ENCODE data around the gene APC.

Gene APC

DNA sequence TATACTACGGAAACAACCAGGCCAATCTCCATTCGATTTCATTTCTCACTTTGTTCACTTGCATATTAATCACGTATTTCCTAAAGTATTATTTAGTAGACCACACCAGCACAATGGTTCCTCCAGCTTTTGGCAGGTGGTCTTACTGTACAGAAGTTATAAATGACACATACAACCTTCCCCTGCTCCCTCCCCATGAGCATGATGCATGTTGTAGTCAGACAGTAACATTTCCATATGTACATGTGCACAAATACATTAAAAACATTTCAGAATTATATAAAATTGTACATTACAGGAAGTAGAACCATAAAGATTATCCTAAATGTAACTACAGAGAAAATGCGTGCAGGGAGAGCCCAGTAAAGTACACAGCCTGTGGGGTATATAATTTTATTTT is 140.4 kb downstream of the APC start:
- Histone ChIP-seq H3K27me3 (replicated peaks; ENCODE audit: insufficient read depth, low read length) (no peaks in the 10 kb centered on the region), H2AFZ (ENCODE audit: low read length) (no peak overlapping the region), H3K4me1 (ENCODE audit: low read length) (peaks cover 46% of the 10 kb centered on the region), H3K79me2 (ENCODE audit: low read length) (peaks cover 67% of the 10 kb centered on the region), H3K9me3 (replicated peaks; ENCODE audit: insufficient read depth, low read length) (no peaks in the 10 kb centered on the region), H3F3A (ENCODE audit: insufficient read depth, low read length) (peaks cover 26% of the 10 kb centered on the region), H3K27ac (ENCODE audit: low read length) (peak overlapping the region; percentile 87), H3K4me2 (ENCODE audit: low read depth, low read length) (peak overlapping the region; percentile 62), H3K9ac (ENCODE audit: low read length) (peak overlapping the region; percentile 55; the same call in 1 of the 2 replicates), H3K36me3 (replicated peaks; ENCODE audit: insufficient read depth, low read length) (peaks cover 9% of the 10 kb centered on the region; the same call in 1 of the 2 replicates), H3K9me2 (replicated peaks; ENCODE audit: insufficient read depth, low read length) (no peaks in the 10 kb centered on the region), H4K20me1 (ENCODE audit: insufficient read depth, low read length) (no peaks in the 10 kb centered on the region), H3K4me3 (ENCODE audit: low read length) (peak overlapping the region; percentile 21; the same call in 1 of the 2 replicates)
- TF ChIP-seq, protein P1, sequence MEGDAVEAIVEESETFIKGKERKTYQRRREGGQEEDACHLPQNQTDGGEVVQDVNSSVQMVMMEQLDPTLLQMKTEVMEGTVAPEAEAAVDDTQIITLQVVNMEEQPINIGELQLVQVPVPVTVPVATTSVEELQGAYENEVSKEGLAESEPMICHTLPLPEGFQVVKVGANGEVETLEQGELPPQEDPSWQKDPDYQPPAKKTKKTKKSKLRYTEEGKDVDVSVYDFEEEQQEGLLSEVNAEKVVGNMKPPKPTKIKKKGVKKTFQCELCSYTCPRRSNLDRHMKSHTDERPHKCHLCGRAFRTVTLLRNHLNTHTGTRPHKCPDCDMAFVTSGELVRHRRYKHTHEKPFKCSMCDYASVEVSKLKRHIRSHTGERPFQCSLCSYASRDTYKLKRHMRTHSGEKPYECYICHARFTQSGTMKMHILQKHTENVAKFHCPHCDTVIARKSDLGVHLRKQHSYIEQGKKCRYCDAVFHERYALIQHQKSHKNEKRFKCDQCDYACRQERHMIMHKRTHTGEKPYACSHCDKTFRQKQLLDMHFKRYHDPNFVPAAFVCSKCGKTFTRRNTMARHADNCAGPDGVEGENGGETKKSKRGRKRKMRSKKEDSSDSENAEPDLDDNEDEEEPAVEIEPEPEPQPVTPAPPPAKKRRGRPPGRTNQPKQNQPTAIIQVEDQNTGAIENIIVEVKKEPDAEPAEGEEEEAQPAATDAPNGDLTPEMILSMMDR (IDR thresholded peaks at IDR 0.05; ENCODE audit: low read length): no peak
- TF ChIP-seq EZH2 (optimal IDR thresholded peaks at IDR 0.05; ENCODE audit: low read depth, low read length): no peak
- TF ChIP-seq EZH2phosphoT487 (IDR thresholded peaks at IDR 0.05; ENCODE audit: low read length): no peak
- no peak for DNase-seq

DNA sequence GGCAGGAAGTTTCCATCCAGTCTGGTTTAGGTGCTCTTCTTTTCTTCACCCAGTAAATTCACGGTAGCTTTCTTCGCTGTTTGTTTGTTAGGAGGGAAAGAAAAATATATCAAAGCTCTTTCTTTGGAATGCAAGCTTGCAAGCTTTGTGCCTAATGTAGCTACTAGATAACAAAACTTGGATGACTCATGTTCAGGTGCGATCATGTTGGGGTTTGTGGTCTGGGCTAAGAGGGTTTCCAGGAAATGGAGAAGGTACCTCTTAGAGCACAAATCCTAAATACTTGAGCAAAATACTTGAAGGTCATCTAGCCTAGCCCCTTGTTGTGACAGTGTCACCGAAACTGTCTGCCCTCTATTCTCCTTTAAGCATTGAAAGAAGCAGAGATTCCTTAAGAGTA is 141.1 kb downstream of the APC start:
- Histone ChIP-seq H3K9ac (ENCODE audit: low read length) (peak overlapping the region; percentile 55; the same call in 1 of the 2 replicates), H2AFZ (ENCODE audit: low read length) (no peak overlapping the region), H3K27me3 (replicated peaks; ENCODE audit: insufficient read depth, low read length) (no peaks in the 10 kb centered on the region), H3K79me2 (ENCODE audit: low read length) (peaks cover 73% of the 10 kb centered on the region), H3K36me3 (replicated peaks; ENCODE audit: insufficient read depth, low read length) (peaks cover 9% of the 10 kb centered on the region; the same call in 1 of the 2 replicates), H3K9me2 (replicated peaks; ENCODE audit: insufficient read depth, low read length) (no peaks in the 10 kb centered on the region), H3F3A (ENCODE audit: insufficient read depth, low read length) (peaks cover 26% of the 10 kb centered on the region), H3K4me3 (ENCODE audit: low read length) (peak overlapping the region; percentile 21; the same call in 1 of the 2 replicates), H3K4me1 (ENCODE audit: low read length) (peaks cover 44% of the 10 kb centered on the region), H3K27ac (ENCODE audit: low read length) (peak overlapping the region; percentile 87), H4K20me1 (ENCODE audit: insufficient read depth, low read length) (no peaks in the 10 kb centered on the region), H3K9me3 (replicated peaks; ENCODE audit: insufficient read depth, low read length) (no peaks in the 10 kb centered on the region), H3K4me2 (ENCODE audit: low read depth, low read length) (peak overlapping the region; percentile 62)
- DNase-seq: peak; percentile 94
- TF ChIP-seq, protein P1 (IDR thresholded peaks at IDR 0.05; ENCODE audit: low read length): no peak
- no peak for TF ChIP-seq EZH2 (optimal IDR thresholded peaks at IDR 0.05; ENCODE audit: low read depth, low read length)
- no peak for TF ChIP-seq EZH2phosphoT487 (IDR thresholded peaks at IDR 0.05; ENCODE audit: low read length)

DNA sequence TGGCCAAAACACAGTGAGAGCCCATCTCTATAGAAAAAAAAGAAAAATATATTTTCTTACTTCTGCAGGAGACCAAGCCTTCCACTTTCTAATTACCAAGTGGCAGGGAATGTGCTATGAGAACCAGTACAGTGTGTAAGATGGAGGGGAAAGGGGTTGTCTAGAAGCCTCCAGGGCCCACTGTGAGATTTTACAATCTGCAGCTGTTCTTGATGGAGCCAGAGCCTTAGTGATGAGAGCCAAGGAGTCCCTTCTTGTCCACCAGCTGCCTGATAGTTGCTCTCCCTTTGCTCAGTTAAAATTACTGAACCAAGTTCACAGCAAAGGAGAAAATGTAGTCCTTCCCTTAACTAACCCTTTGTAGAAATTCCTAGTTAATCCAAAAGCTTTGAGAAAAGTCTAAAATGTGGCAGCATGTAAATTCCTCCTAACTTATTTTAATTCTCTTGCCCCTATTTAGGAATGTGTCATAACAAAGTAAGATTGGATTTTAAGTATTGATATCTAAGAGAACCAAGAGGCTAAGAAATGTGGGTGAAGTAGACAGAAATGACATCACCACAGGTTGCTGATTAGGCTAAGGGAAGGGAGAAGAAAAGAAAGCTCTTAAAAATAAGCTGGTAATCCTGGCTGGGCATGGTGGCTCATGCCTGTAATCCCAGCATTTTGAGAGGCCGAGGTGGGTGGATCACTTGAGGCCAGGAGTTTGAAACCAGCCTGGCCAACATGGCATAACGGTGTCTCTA is 142.7 kb downstream of the APC start:
- no peaks in the 10 kb centered on the region for H3K27me3 ChIP-seq (replicated peaks; ENCODE audit: insufficient read depth, low read length)
- no peak for TF ChIP-seq EZH2phosphoT487 (IDR thresholded peaks at IDR 0.05; ENCODE audit: low read length)
- TF ChIP-seq, protein P1 (IDR thresholded peaks at IDR 0.05; ENCODE audit: low read length): no peak
- no peak for TF ChIP-seq EZH2 (optimal IDR thresholded peaks at IDR 0.05; ENCODE audit: low read depth, low read length)
- peaks cover 9% of the 10 kb centered on the region; the same call in 1 of the 2 replicates for H3K36me3 ChIP-seq (replicated peaks; ENCODE audit: insufficient read depth, low read length)
- H3F3A ChIP-seq (ENCODE audit: insufficient read depth, low read length): peaks cover 26% of the 10 kb centered on the region
- no peak overlapping the region for H2AFZ ChIP-seq (ENCODE audit: low read length)
- H3K27ac ChIP-seq (ENCODE audit: low read length): peak overlapping the region; percentile 87; the same call in 1 of the 2 replicates
- H3K9me2 ChIP-seq (replicated peaks; ENCODE audit: insufficient read depth, low read length): no peaks in the 10 kb centered on the region
- H3K9me3 ChIP-seq (replicated peaks; ENCODE audit: insufficient read depth, low read length): no peaks in the 10 kb centered on the region
- H3K4me2 ChIP-seq (ENCODE audit: low read depth, low read length): peak overlapping the region; percentile 16; the same call in 1 of the 2 replicates
- H3K79me2 ChIP-seq (ENCODE audit: low read length): peaks cover 82% of the 10 kb centered on the region
- H3K9ac ChIP-seq (ENCODE audit: low read length): no peak overlapping the region
- peaks cover 37% of the 10 kb centered on the region for H3K4me1 ChIP-seq (ENCODE audit: low read length)
- no peak overlapping the region for H3K4me3 ChIP-seq (ENCODE audit: low read length)
- DNase-seq: no peak
- H4K20me1 ChIP-seq (ENCODE audit: insufficient read depth, low read length): no peaks in the 10 kb centered on the region
